Chondrocyte (in vitro differentiated cells): ENCODE results near the gene EID2B. TPM values are rescaled to one million over a fixed set of nuclear protein-coding genes. Genes with fewer than 3 reads are reported as not detected.

Experiments used
- DNase-seq: peaks from one replicate; pipeline ENCODE4 v3.0.0; 2021; ENCODE audit warnings: mixed read lengths, low spot score
- H3K27ac Mint-ChIP-seq: one replicate; pipeline ENCODE4 v1.8.0; 2021; ENCODE audit warnings: mild to moderate bottlenecking, moderate library complexity, mixed read lengths; ENCODE audit not compliant: unreplicated experiment
- H3K27me3 Mint-ChIP-seq: 2 replicates; pipeline ENCODE4 v1.8.0; 2021; ENCODE audit warnings: low read depth, mixed read lengths
- H3K36me3 Mint-ChIP-seq: 2 replicates; pipeline ENCODE4 v1.8.0; 2021; ENCODE audit warnings: low read depth, mixed read lengths
- H3K4me1 Mint-ChIP-seq: 2 replicates; pipeline ENCODE4 v1.8.0; 2021; ENCODE audit warnings: low read depth, mild to moderate bottlenecking, mixed read lengths
- H3K4me3 Mint-ChIP-seq: one replicate; pipeline ENCODE4 v1.8.0; 2021; ENCODE audit warnings: mild to moderate bottlenecking, moderate library complexity, mixed read lengths; ENCODE audit not compliant: unreplicated experiment
- H3K9me3 Mint-ChIP-seq: 2 replicates; pipeline ENCODE4 v1.8.0; 2021; ENCODE audit warnings: low read depth, mixed read lengths
- CTCF ChIP-seq: fragments of 200-600 bp; sonication (generic); IDR thresholded peaks from 2 replicates; pipeline ENCODE4 v1.5.0; 2021; ENCODE audit warnings: antibody characterized with exemption, mild to moderate bottlenecking, moderate library complexity
- total RNA-seq: library from RNA; stranded (reverse); gene quantifications from 3 replicates; pipeline ENCODE4 v1.2.1, GENCODE V29; 2021

EID2B gene
- total RNA-seq, 1 donor from 2014 or later = 1.7 TPM

- H3K36me3 Mint-ChIP-seq = no peaks in the 10 kb centered on the region
- no peak for TF ChIP-seq CTCF
- no peak for DNase-seq
- no peak overlapping the region for H3K4me3 Mint-ChIP-seq
- H3K4me1 Mint-ChIP-seq = no peaks in the 10 kb centered on the region
- H3K27ac Mint-ChIP-seq = no peak overlapping the region
- H3K9me3 Mint-ChIP-seq = no peaks in the 10 kb centered on the region
- peaks cover 42% of the 10 kb centered on the region for H3K27me3 Mint-ChIP-seq
These were observed 17.5 kb upstream of the EID2B start for GRCh38 chr19:39550197-39550596.

- Mint-ChIP-seq H3K27me3 (peaks cover 26% of the 10 kb centered on the region), H3K4me3 (no peak overlapping the region), H3K27ac (no peak overlapping the region), H3K9me3 (no peaks in the 10 kb centered on the region), H3K4me1 (no peaks in the 10 kb centered on the region), H3K36me3 (no peaks in the 10 kb centered on the region)
- no peak for TF ChIP-seq CTCF
- DNase-seq = no peak
These were observed 13.9 kb upstream of the EID2B start for GRCh38 chr19:39546599-39546998.

- DNase-seq = no peak
- Mint-ChIP-seq H3K27ac (no peak overlapping the region), H3K27me3 (peaks cover 25% of the 10 kb centered on the region), H3K36me3 (no peaks in the 10 kb centered on the region), H3K4me3 (no peak overlapping the region), H3K9me3 (no peaks in the 10 kb centered on the region), H3K4me1 (peaks cover 7% of the 10 kb centered on the region)
- no peak for TF ChIP-seq CTCF
These were observed 12.3 kb upstream of the EID2B start for GRCh38 chr19:39544911-39545310.

- H3K27me3 Mint-ChIP-seq = peaks cover 23% of the 10 kb centered on the region
These were observed 11.7 kb upstream of the EID2B start for GRCh38 chr19:39544226-39544903.

GRCh38 chr19:39543477-39543857, 10.8 kb upstream of the EID2B start:
- DNase-seq = no peak
- Mint-ChIP-seq H3K27me3 (peaks cover 20% of the 10 kb centered on the region), H3K36me3 (no peaks in the 10 kb centered on the region), H3K4me3 (no peak overlapping the region), H3K4me1 (peaks cover 16% of the 10 kb centered on the region), H3K9me3 (no peaks in the 10 kb centered on the region), H3K27ac (no peak overlapping the region)
- TF ChIP-seq CTCF = no peak

More at GRCh38 chr19:39544226-39544903, 11.7 kb upstream of the EID2B start:
- peaks cover 7% of the 10 kb centered on the region for H3K4me1 Mint-ChIP-seq
- no peaks in the 10 kb centered on the region for H3K36me3 Mint-ChIP-seq
- H3K9me3 Mint-ChIP-seq = no peaks in the 10 kb centered on the region
- no peak overlapping the region for H3K4me3 Mint-ChIP-seq
- TF ChIP-seq CTCF = no peak
- no peak overlapping the region for H3K27ac Mint-ChIP-seq
- no peak for DNase-seq
